Measurements from ENCODE around the gene ATP10A. TPM values are rescaled to one million over a fixed set of nuclear protein-coding genes. Genes with fewer than 3 reads are reported as not detected.

The ATP10A gene
- total RNA-seq, 1 experiment from 2014 or later = 2.1 TPM

DNA sequence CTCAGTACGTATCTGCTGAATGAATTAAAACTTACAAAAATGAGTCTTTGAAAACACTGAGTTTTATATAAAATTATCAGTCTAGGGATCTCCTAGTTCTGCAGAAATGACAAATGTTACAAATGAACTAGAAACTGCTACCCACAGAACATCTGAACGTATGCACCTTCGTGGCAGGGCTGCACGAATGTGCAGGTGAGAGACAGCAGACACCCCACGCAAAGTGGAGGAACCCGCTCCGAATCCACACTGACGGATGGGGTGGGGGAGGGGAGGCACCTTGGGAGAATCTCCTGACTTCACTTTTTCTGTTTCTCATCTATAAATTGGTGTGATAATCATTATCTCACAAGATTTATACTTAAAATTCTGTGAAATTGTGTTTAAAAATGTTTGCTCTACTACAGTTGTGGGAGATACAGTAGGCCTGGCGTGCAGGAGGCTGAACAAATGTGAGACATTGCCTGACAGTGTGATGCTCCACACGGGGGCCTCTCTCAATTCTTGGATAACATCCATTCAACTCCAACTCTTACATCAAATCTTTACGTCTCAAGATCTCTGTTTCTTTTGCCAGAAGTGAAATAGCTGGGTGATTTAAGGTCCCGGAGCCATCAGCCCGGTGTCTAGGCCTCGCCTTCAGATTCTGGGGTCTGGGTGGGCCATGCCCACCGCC, 86.9 kb downstream of the ATP10A start (continued):
- TF ChIP-seq, protein P1, sequence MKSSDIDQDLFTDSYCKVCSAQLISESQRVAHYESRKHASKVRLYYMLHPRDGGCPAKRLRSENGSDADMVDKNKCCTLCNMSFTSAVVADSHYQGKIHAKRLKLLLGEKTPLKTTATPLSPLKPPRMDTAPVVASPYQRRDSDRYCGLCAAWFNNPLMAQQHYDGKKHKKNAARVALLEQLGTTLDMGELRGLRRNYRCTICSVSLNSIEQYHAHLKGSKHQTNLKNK (CRISPR knock-in tag; IDR thresholded peaks at IDR 0.05) = no peak

DNA sequence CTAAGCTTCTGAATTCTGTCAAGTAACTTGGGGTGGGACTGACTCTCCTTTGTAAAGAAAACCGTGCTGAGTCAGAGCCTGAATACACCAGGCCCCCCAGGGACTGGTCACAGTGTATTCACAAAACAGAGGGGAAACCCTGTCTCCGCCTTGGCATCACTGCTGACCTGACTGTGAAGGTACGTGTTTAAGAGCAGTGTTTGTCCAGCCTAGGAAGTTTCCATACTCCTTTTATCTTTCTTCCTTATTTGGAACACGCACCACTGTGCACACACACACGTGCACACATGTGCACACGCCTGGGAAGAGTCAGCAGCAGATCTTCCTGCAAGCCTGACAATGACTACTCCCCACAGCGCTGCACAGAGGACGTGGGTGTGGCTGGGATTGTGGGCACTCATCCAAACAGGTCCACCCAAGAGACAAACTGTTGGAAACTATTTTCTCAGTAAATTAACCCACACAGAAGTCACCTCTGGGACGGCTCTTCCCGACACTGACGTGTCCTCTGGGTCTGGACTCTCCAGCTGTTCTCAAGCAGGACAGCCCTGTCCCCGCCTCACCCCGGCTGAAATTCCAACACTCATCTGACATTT, 87.7 kb downstream of the ATP10A start:
- CTCF ChIA-PET = interaction anchor here (0.8 to 3.5 kb wide), 2 partner anchors 9 to 65 kb away, joined by 4 to 28 read pairs; no protein-coding TSS in a partner anchor
- Mint-ChIP-seq H3K4me1 (peaks cover 33% of the 10 kb centered on the region), H3K27me3 (ENCODE audit: low read depth) (no peaks in the 10 kb centered on the region), H3K4me3 (no peak overlapping the region), H3K36me3 (no peaks in the 10 kb centered on the region), H3K27ac (peak overlapping the region; percentile 38; the same call in 1 of the 2 replicates), H3K9me3 (no peaks in the 10 kb centered on the region)
- ATAC-seq (peak; percentile 79), DNase-seq (ENCODE audit: low spot score) (no peak)
- TF ChIP-seq, protein P2, sequence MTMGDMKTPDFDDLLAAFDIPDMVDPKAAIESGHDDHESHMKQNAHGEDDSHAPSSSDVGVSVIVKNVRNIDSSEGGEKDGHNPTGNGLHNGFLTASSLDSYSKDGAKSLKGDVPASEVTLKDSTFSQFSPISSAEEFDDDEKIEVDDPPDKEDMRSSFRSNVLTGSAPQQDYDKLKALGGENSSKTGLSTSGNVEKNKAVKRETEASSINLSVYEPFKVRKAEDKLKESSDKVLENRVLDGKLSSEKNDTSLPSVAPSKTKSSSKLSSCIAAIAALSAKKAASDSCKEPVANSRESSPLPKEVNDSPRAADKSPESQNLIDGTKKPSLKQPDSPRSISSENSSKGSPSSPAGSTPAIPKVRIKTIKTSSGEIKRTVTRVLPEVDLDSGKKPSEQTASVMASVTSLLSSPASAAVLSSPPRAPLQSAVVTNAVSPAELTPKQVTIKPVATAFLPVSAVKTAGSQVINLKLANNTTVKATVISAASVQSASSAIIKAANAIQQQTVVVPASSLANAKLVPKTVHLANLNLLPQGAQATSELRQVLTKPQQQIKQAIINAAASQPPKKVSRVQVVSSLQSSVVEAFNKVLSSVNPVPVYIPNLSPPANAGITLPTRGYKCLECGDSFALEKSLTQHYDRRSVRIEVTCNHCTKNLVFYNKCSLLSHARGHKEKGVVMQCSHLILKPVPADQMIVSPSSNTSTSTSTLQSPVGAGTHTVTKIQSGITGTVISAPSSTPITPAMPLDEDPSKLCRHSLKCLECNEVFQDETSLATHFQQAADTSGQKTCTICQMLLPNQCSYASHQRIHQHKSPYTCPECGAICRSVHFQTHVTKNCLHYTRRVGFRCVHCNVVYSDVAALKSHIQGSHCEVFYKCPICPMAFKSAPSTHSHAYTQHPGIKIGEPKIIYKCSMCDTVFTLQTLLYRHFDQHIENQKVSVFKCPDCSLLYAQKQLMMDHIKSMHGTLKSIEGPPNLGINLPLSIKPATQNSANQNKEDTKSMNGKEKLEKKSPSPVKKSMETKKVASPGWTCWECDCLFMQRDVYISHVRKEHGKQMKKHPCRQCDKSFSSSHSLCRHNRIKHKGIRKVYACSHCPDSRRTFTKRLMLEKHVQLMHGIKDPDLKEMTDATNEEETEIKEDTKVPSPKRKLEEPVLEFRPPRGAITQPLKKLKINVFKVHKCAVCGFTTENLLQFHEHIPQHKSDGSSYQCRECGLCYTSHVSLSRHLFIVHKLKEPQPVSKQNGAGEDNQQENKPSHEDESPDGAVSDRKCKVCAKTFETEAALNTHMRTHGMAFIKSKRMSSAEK (CRISPR knock-in tag; IDR thresholded peaks at IDR 0.05; ENCODE audit: borderline replicate concordance) = no peak
- TF ChIP-seq ZNF219 (CRISPR knock-in tag; IDR thresholded peaks at IDR 0.05; ENCODE audit: borderline replicate concordance) (no peak), ZNF317 (CRISPR knock-in tag; IDR thresholded peaks at IDR 0.05; ENCODE audit: borderline replicate concordance, low read depth) (no peak), ZNF423 (CRISPR knock-in tag; IDR thresholded peaks at IDR 0.05) (no peak), EMX1 (CRISPR knock-in tag; IDR thresholded peaks at IDR 0.05) (no peak), NR3C1 (CRISPR knock-in tag; conservative IDR thresholded peaks at IDR 0.05; ENCODE audit: low read depth) (no peak)
- TF ChIP-seq, protein P3, sequence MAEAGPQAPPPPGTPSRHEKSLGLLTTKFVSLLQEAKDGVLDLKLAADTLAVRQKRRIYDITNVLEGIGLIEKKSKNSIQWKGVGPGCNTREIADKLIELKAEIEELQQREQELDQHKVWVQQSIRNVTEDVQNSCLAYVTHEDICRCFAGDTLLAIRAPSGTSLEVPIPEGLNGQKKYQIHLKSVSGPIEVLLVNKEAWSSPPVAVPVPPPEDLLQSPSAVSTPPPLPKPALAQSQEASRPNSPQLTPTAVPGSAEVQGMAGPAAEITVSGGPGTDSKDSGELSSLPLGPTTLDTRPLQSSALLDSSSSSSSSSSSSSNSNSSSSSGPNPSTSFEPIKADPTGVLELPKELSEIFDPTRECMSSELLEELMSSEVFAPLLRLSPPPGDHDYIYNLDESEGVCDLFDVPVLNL (CRISPR knock-in tag; IDR thresholded peaks at IDR 0.05; ENCODE audit: borderline replicate concordance, low read depth) = no peak
- TF ChIP-seq, protein P4, sequence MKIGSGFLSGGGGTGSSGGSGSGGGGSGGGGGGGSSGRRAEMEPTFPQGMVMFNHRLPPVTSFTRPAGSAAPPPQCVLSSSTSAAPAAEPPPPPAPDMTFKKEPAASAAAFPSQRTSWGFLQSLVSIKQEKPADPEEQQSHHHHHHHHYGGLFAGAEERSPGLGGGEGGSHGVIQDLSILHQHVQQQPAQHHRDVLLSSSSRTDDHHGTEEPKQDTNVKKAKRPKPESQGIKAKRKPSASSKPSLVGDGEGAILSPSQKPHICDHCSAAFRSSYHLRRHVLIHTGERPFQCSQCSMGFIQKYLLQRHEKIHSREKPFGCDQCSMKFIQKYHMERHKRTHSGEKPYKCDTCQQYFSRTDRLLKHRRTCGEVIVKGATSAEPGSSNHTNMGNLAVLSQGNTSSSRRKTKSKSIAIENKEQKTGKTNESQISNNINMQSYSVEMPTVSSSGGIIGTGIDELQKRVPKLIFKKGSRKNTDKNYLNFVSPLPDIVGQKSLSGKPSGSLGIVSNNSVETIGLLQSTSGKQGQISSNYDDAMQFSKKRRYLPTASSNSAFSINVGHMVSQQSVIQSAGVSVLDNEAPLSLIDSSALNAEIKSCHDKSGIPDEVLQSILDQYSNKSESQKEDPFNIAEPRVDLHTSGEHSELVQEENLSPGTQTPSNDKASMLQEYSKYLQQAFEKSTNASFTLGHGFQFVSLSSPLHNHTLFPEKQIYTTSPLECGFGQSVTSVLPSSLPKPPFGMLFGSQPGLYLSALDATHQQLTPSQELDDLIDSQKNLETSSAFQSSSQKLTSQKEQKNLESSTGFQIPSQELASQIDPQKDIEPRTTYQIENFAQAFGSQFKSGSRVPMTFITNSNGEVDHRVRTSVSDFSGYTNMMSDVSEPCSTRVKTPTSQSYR (CRISPR knock-in tag; IDR thresholded peaks at IDR 0.05) = no peak
- TF ChIP-seq, protein P5, sequence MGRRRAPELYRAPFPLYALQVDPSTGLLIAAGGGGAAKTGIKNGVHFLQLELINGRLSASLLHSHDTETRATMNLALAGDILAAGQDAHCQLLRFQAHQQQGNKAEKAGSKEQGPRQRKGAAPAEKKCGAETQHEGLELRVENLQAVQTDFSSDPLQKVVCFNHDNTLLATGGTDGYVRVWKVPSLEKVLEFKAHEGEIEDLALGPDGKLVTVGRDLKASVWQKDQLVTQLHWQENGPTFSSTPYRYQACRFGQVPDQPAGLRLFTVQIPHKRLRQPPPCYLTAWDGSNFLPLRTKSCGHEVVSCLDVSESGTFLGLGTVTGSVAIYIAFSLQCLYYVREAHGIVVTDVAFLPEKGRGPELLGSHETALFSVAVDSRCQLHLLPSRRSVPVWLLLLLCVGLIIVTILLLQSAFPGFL (CRISPR knock-in tag; IDR thresholded peaks at IDR 0.05; ENCODE audit: borderline replicate concordance) = no peak
- TF ChIP-seq, protein P1 (CRISPR knock-in tag; IDR thresholded peaks at IDR 0.05) = no peak
- POLR2A ChIA-PET = no interaction called here

Data from WTC11 (cell line).